H1 (cell line): ENCODE results near the gene TP53BP1. TPM values are rescaled to one million over a fixed set of nuclear protein-coding genes. Genes with fewer than 3 reads are reported as not detected.
A peak's percentile ranks its signal among the peaks of the same experiment; 100 is the strongest.

Experiments
- CTCF ChIA-PET: fragments of 300-600 bp; sonication (Branson Sonifier 250); formaldehyde crosslinking; loops from one replicate; lab custom pipeline; 2021; ENCODE audit not compliant: partially characterized antibody; lab: Charles Lee
- POLR2A ChIA-PET: fragments of 300-600 bp; sonication (Branson Sonifier 250); formaldehyde crosslinking; loops from one replicate; lab custom pipeline; 2021; ENCODE audit warnings: inconsistent platforms; ENCODE audit not compliant: partially characterized antibody; lab: Charles Lee
- DNase-seq, 2 experiments: peaks; one replicate each; pipeline versions ENCODE4 v3.0.0 to v3.0.0-alpha.2; 2010 to 2022; ENCODE audit warnings: low spot score in 2 of 2, low read depth in 1 of 2, mixed read lengths in 1 of 2
- FAIRE-seq: peaks from 2 replicates; lab custom pipeline; 2011; peaks lifted over from hg19 to GRCh38; lab: Jason Lieb, UNC
- H2AFZ ChIP-seq: 2 replicates; pipeline ENCODE4 v1.8.1; 2012; ENCODE audit warnings: low read length, inconsistent platforms
- H2AK5ac ChIP-seq: 2 replicates; pipeline ENCODE4 v1.6.1; 2013; ENCODE audit warnings: low read depth, low read length
- H2BK120ac ChIP-seq: replicated peaks from 2 replicates; pipeline ENCODE3; 2013; ENCODE audit warnings: low read depth, low read length, inconsistent platforms
- H2BK12ac ChIP-seq: 2 replicates; pipeline ENCODE4 v1.6.1; 2013; ENCODE audit warnings: low read depth, low read length
- H2BK15ac ChIP-seq: 2 replicates; pipeline ENCODE4 v1.6.1; 2013; ENCODE audit warnings: low read length
- H2BK20ac ChIP-seq: 2 replicates; pipeline ENCODE4 v1.6.1; 2013; ENCODE audit warnings: low read length
- H2BK5ac ChIP-seq: 2 replicates; pipeline ENCODE4 v1.6.1; 2013; ENCODE audit warnings: low read depth, low read length
- H3K14ac ChIP-seq: 2 replicates; pipeline ENCODE4 v1.6.1; 2013; ENCODE audit warnings: inconsistent platforms; ENCODE audit not compliant: insufficient read length
- H3K18ac ChIP-seq: 2 replicates; pipeline ENCODE4 v1.6.1; 2013; ENCODE audit warnings: low read length; ENCODE audit errors: extremely low read depth
- H3K23ac ChIP-seq: 2 replicates; pipeline ENCODE4 v1.6.1; 2013; ENCODE audit warnings: inconsistent platforms; ENCODE audit not compliant: insufficient read length
- H3K23me2 ChIP-seq: 2 replicates; pipeline ENCODE4 v1.6.1; 2013; ENCODE audit warnings: low read depth, low read length
- H3K27ac ChIP-seq: 2 replicates; pipeline ENCODE4 v1.6.1; 2011; ENCODE audit warnings: low read depth, low read length, inconsistent platforms
- H3K27me3 ChIP-seq, 4 experiments: replicated peaks in 1 of 4; 1 replicate in 1 of 4; 2 replicates in 3 of 4; pipeline versions ENCODE4 v1.6.1 to v1.8.1; 2011 to 2013; ENCODE audit warnings: low read length in 3 of 4, mild to moderate bottlenecking in 3 of 4, inconsistent platforms in 2 of 4, mixed read lengths in 2 of 4, moderate library complexity in 1 of 4; ENCODE audit not compliant: control insufficient read depth in 3 of 4, insufficient read depth in 3 of 4; ENCODE audit errors: extremely low read depth in 1 of 4
- H3K36me3 ChIP-seq, 4 experiments: 2 replicates each; pipeline versions ENCODE4 v1.6.1 to v1.8.1; 2011 to 2013; ENCODE audit warnings: mild to moderate bottlenecking in 4 of 4, low read length in 3 of 4, moderate library complexity in 2 of 4, control low read depth in 1 of 4, inconsistent platforms in 1 of 4; ENCODE audit not compliant: insufficient read depth in 4 of 4, control insufficient read depth in 2 of 4
- H3K4ac ChIP-seq: replicated peaks from 2 replicates; pipeline ENCODE3; 2013; ENCODE audit warnings: low read length, low read depth, mixed read lengths, inconsistent platforms; ENCODE audit not compliant: insufficient read length
- H3K4me1 ChIP-seq, 4 experiments: replicated peaks in 1 of 4; 1 replicate in 1 of 4; 2 replicates in 3 of 4; pipeline versions ENCODE4 v1.6.1 to v1.8.1; 2011 to 2013; ENCODE audit warnings: low read length in 3 of 4, inconsistent platforms in 2 of 4, mixed read lengths in 1 of 4; ENCODE audit not compliant: insufficient read depth in 4 of 4, control insufficient read depth in 3 of 4
- H3K4me2 ChIP-seq, 2 experiments: 2 replicates each; pipeline versions ENCODE4 v1.6.1 to v1.8.1; 2011 to 2013; ENCODE audit warnings: low read depth in 2 of 2, low read length in 2 of 2, control low read depth in 1 of 2, inconsistent platforms in 1 of 2, mild to moderate bottlenecking in 1 of 2; ENCODE audit not compliant: insufficient read depth in 1 of 2
- H3K4me3 ChIP-seq, 4 experiments: fragments of 200-600, 300-600 bp in 1 of 4; sonication (generic), shearing (Covaris generic), sonication (Bioruptor Twin) in 1 of 4; 2 replicates each; pipeline versions ENCODE4 v1.5.1 to v1.8.1; 2011 to 2016; ENCODE audit warnings: low read length in 4 of 4, low read depth in 3 of 4, control low read depth in 2 of 4, inconsistent platforms in 2 of 4, mild to moderate bottlenecking in 2 of 4, mixed read lengths in 1 of 4, moderate library complexity in 1 of 4; ENCODE audit not compliant: insufficient read depth in 2 of 4; ENCODE audit errors: extremely low read depth in 1 of 4
- H3K56ac ChIP-seq: replicated peaks from 2 replicates; pipeline ENCODE3; 2013; ENCODE audit warnings: low read depth, mild to moderate bottlenecking, mixed read lengths, low read length, inconsistent platforms; ENCODE audit not compliant: insufficient read length
- H3K79me1 ChIP-seq: 2 replicates; pipeline ENCODE4 v1.6.1; 2013; ENCODE audit warnings: low read depth, low read length, control low read depth
- H3K79me2 ChIP-seq, 2 experiments: 2 replicates each; pipeline versions ENCODE4 v1.6.1 to v1.8.1; 2012 to 2013; ENCODE audit warnings: low read length in 2 of 2, mild to moderate bottlenecking in 2 of 2, inconsistent platforms in 1 of 2; ENCODE audit not compliant: insufficient read depth in 2 of 2, control insufficient read depth in 1 of 2
- H3K9ac ChIP-seq, 4 experiments: replicated peaks in 1 of 4; 1 replicate in 1 of 4; 2 replicates in 3 of 4; pipeline versions ENCODE4 v1.6.1 to v1.8.1; 2011 to 2013; ENCODE audit warnings: low read depth in 3 of 4, low read length in 3 of 4, control low read depth in 2 of 4, mild to moderate bottlenecking in 2 of 4, moderate library complexity in 2 of 4, inconsistent platforms in 1 of 4; ENCODE audit errors: extremely low read depth in 1 of 4
- H3K9me3 ChIP-seq, 2 experiments: 2 replicates each; pipeline versions ENCODE4 v1.6.1 to v1.8.1; 2012 to 2013; ENCODE audit warnings: mild to moderate bottlenecking in 2 of 2, moderate library complexity in 2 of 2, control low read depth in 1 of 2, inconsistent platforms in 1 of 2, low read depth in 1 of 2, low read length in 1 of 2, mixed read lengths in 1 of 2; ENCODE audit not compliant: insufficient read depth in 2 of 2
- H4K20me1 ChIP-seq, 2 experiments: replicated peaks in 1 of 2; 2 replicates each; pipeline versions ENCODE3 to v1.8.1; 2011 to 2013; ENCODE audit warnings: inconsistent platforms in 2 of 2, low read length in 2 of 2, mild to moderate bottlenecking in 1 of 2; ENCODE audit not compliant: insufficient read depth in 2 of 2, control insufficient read depth in 1 of 2
- H4K5ac ChIP-seq: 2 replicates; pipeline ENCODE4 v1.6.1; 2013; ENCODE audit warnings: low read length, low read depth, mixed read lengths, inconsistent platforms; ENCODE audit not compliant: insufficient read length
- H4K8ac ChIP-seq: 2 replicates; pipeline ENCODE4 v1.8.0; 2013; ENCODE audit warnings: mild to moderate bottlenecking, moderate library complexity, low read length, inconsistent platforms; ENCODE audit not compliant: insufficient read depth; ENCODE audit errors: extremely low read depth
- H4K91ac ChIP-seq: replicated peaks from 2 replicates; pipeline ENCODE3; 2013; ENCODE audit warnings: low read length, mixed read lengths, inconsistent platforms; ENCODE audit not compliant: insufficient read length
- GTF2F1 ChIP-seq: IDR thresholded peaks from 2 replicates; pipeline ENCODE4 v1.6.1; 2012; ENCODE audit warnings: low read depth, low read length, improper control_type of control experiment, borderline replicate concordance
- POLR2AphosphoS5 ChIP-seq: IDR thresholded peaks from 2 replicates; pipeline ENCODE4 v1.6.1; 2011; ENCODE audit warnings: low read depth, low read length
- WGBS, 2 experiments: shearing (Covaris generic) in 1 of 2; methylation state at CpG; one replicate each; pipeline versions ENCODE4 v1.1.6 to v1.1.7; 2013 to 2015; ENCODE audit warnings: low lambda C conversion rate in 2 of 2, mixed read lengths in 2 of 2, inconsistent platforms in 1 of 2, low coverage in 1 of 2, missing lambda C conversion rate in 1 of 2; ENCODE audit not compliant: insufficient replicate concordance in 2 of 2, insufficient coverage in 1 of 2, insufficient read length in 1 of 2; ENCODE audit errors: extremely low coverage in 1 of 2, missing lambda C conversion rate in 1 of 2; 5-methylcytosine and 5-hydroxymethylcytosine counted together
- polyA plus RNA-seq, 7 experiments: library from polyadenylated mRNA; depleted of rRNA in 3 of 7; stranded (reverse) in 5 of 7; unstranded in 2 of 7; fragments of >200 nt in 5 of 7; fragments of 200-250 nt in 2 of 7; gene quantifications; 1 replicate in 5 of 7; 2 replicates in 1 of 7; 4 replicates in 1 of 7; pipeline versions ENCODE4 v1.2.1 to v1.2.3, GENCODE V29; 2011 to 2013; ENCODE audit warnings: missing spikeins in 2 of 7, mixed read lengths in 2 of 7
- total RNA-seq: library from RNA; stranded (reverse); fragmentation: NEBNext Ultra II Directional; extraction: Animal tissue kit (Norgen Biotek cat#: 25700); gene quantifications from 2 replicates; pipeline ENCODE4 v1.2.1, GENCODE V29; 2021

The TP53BP1 gene
- total and polyA plus RNA-seq, 2 of the 8 experiments (the other 6 are each of a cell fraction or from before 2014, with no cell fraction given) = 34.1 to 63.6 TPM

- H3K4ac ChIP-seq = no peak overlapping the region
- no peak overlapping the region for H3K9ac ChIP-seq
- H2AK5ac ChIP-seq = no peak overlapping the region
- no peak overlapping the region for H3K56ac ChIP-seq
- H4K20me1 ChIP-seq = peaks cover 3 to 4% of the 10 kb centered on the region in 2 experiments
- no peak overlapping the region for H2AFZ ChIP-seq
- no peaks in the 10 kb centered on the region for H3K4me1 ChIP-seq
- H3K27ac ChIP-seq = no peak overlapping the region
- CTCF ChIA-PET = interaction anchor here (0.7 to 1.5 kb wide), 3 partner anchors 27 to 32 kb away, joined by 3 to 6 read pairs (median 3); no protein-coding TSS in a partner anchor
- H2BK120ac ChIP-seq = no peak overlapping the region
- TF ChIP-seq GTF2F1 (no peak), POLR2AphosphoS5 (0 out of 2 replicates have a peak, but pooled peaks have one; percentile 6)
- no peaks in the 10 kb centered on the region for H3K27me3 ChIP-seq
- H4K5ac ChIP-seq = no peak overlapping the region
- H3K9me3 ChIP-seq = no peaks in the 10 kb centered on the region
- H2BK12ac ChIP-seq = no peak overlapping the region
- no peak overlapping the region for H3K4me2 ChIP-seq
- H3K23ac ChIP-seq = no peak overlapping the region
- peaks cover 17 to 84% (median 63%) of the 10 kb centered on the region in 4 experiments for H3K36me3 ChIP-seq
- POLR2A ChIA-PET = no interaction called here
- no peak overlapping the region for H3K4me3 ChIP-seq
- no peak overlapping the region for H2BK15ac ChIP-seq
- FAIRE-seq (no peak), DNase-seq (no peak)
- 90% methylated on average over 8 of the region's 8 CpGs; no CpG with 5 or more reads in 1 of the 2 experiments for WGBS, 2 experiments
- H4K91ac ChIP-seq = no peak overlapping the region
- no peaks in the 10 kb centered on the region; the same call in 1 of the 2 replicates for H3K79me1 ChIP-seq
- H3K79me2 ChIP-seq = no peaks in the 10 kb centered on the region
- H2BK20ac ChIP-seq = no peak overlapping the region
- H3K23me2 ChIP-seq = no peaks in the 10 kb centered on the region
- no peak overlapping the region for H4K8ac ChIP-seq
- no peak overlapping the region for H2BK5ac ChIP-seq
- H3K18ac ChIP-seq = no peak overlapping the region
- H3K14ac ChIP-seq = no peak overlapping the region
Observed at GRCh38 chr15:43403616-43404015, 89.3 kb downstream of the TP53BP1 start.
